OCI-M1 (cell line): ENCODE measurements around the gene KRT27.
"Not testable (repeated sequence)": the region's sequence is repeated elsewhere in the genome, so short reads cannot be mapped to it uniquely, and the experiment has no call there.

Experiments used
- DNase-seq: peaks from one replicate; lab custom pipeline; 2025; lab: John Stamatoyannopoulos, UW

The KRT27 gene

GRCh38 chr17:40755231-40755630 lies 27.1 kb downstream of the KRT27 start, which contains the start of gene KRT25:
Gene KRT25 (minus strand): TSS chr17:40755331. CDS start chr17:40755271, 60 bp downstream.
- no peak for DNase-seq

DNA sequence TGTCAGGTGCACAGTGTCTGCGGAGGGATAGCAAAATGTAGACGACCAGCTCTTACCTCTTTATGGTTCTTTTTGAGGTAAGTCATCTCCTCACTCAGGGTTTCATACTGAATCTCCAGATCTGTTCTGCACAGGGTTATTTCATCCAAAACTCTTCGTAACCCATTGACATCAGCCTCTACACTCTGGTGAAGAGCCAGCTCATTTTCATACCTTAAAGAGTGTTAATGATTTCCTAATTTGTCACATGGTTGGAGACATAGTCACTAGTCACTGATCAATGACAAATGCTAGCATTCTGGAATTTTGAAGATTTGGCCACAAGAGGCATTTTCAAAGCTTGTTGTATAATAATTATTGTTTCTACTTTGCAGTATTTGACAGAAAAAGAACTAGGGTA lies 28.5 kb downstream of the KRT27 start:
- no peak for DNase-seq

DNA sequence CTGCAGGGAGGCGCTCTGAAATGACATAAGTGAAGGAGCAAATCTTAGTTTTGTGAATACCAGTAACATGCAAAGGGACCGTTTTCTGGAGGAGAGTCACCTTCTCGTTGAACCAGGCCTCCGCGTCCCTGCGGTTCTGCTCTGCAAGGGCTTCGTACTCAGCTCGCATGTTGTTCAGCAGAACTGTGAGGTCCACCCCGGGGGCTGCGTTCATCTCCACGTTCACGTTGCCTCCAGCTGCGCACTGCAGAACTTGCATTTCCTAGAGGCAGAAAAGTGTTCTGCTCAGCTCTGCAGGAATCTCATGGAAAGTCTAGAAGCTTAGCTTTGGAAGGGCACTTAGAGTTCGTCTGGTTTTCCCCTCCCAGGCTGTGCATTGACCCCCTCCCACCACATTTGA lies 31.3 kb downstream of the KRT27 start:
- DNase-seq = no peak

DNA sequence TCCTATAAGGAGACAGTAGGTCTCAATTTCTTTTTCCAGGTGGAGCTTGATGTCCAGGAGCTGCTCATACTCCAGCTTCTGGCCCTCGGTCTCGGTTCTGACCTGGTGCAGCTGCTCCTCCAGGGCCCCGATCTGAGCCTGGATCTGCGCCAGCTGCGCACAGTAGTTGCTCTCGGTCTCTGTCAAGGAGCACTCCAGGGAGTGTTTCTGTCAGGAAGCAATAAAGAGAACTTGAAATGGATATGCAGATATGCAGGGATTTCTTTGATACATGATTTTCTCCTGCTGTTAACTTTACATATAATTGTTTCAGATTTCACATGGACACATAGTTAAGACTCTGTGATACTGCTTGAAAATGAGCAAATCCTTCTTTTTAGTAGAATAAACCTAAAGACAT lies 32.0 kb downstream of the KRT27 start:
- no peak for DNase-seq

DNA sequence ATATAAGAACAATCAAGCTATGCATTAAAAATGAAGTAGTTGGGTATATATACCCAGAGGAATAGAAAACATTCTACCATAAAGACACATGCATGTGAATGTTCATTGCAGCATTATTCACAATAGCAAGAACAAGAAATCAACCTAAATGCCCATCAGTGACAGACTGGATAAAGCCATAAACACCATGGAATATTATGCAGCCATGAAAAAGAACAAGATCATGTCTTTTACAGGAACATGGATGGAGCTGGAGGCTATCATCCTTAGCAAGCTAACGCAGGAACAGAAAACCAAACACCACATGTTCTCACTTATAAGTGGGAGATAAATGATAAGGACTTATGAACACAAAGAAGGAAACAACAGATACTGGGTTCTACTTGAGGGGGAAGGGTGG lies 33.7 kb downstream of the KRT27 start:
- not testable (repeated sequence) for DNase-seq

GRCh38 chr17:40738553-40738952 lies 43.8 kb downstream of the KRT27 start:
- peak; percentile 18 for DNase-seq

DNA sequence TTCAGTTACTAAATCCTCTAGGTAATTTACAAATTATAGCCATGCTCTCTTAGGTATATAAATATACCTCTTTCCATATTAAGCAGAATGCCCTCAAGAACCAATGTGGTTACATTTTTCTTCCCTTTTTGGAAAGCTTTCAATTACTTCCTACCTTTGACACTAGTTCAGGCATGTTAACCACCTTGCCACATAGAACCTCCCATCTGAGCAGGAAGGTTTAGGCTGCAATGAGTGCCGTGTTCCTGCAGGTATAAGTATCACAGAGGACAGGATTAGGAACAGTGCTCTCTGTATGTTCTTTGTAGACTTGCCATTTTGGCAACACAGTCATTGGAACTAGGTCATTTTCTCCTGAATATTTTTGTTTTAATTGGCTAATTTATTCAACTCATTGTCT lies 47.3 kb downstream of the KRT27 start:
- no peak for DNase-seq

DNA sequence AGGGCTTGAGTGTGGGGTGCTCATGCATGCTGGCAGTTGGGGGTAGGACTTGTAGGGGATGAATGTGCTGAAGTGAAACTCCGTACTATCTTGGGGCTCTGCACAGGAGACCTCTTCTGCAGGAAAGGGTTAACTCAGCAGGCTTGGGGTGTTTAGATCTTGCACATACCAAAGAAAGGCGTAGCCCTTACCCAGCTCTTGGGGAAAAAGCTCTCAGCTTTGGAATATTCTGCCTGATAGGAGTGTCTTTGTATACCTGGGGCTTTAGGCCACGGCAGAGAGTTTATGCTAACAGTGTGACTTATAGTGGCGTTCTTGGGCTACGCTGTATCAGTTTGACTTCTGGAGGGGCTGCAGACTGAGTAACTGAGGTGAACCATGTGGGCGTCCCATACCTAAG lies 48.3 kb downstream of the KRT27 start:
- no peak for DNase-seq

- DNase-seq = no peak
Observed at GRCh38 chr17:40730970-40731369, 51.4 kb downstream of the KRT27 start.

- DNase-seq = peak; percentile 18
Observed at GRCh38 chr17:40727447-40728231, 54.7 kb downstream of the KRT27 start.

DNA sequence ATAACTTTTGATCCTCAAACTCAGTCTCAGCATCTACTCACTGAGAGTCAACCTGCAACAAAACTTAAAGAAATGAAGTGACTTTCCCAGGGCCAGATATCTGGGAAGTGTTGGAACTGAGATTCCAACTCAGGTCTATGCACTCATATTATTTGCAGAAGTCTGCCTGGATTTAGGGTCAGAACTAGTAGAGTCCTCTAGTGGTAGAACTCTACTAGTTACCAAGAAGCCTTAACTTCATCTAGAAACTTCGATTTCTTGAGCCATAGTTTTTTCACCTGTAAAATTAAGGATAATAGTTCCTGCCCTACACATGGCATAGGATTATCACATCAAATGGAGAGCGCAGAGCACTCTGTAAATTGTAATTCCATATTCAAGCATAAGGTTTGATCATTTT lies 55.4 kb downstream of the KRT27 start:
- peak; percentile 26 for DNase-seq
